IPS-18c (cell line): ENCODE data around the gene KRTAP4-12.
"Not testable (repeated sequence)": the region's sequence is repeated elsewhere in the genome, so short reads cannot be mapped to it uniquely, and the experiment has no call there.

Experiments used
- H3K4me3 ChIP-seq: 2 replicates; pipeline ENCODE4 v1.7.0; 2013; ENCODE audit warnings: low read depth, mild to moderate bottlenecking, low read length, moderate library complexity; ENCODE audit not compliant: insufficient read depth
- H3K9me3 ChIP-seq: one replicate; pipeline ENCODE4 v1.6.1; 2013; ENCODE audit warnings: mild to moderate bottlenecking, low read length, moderate library complexity; ENCODE audit not compliant: control insufficient read depth, insufficient read depth

The KRTAP4-12 gene

DNA sequence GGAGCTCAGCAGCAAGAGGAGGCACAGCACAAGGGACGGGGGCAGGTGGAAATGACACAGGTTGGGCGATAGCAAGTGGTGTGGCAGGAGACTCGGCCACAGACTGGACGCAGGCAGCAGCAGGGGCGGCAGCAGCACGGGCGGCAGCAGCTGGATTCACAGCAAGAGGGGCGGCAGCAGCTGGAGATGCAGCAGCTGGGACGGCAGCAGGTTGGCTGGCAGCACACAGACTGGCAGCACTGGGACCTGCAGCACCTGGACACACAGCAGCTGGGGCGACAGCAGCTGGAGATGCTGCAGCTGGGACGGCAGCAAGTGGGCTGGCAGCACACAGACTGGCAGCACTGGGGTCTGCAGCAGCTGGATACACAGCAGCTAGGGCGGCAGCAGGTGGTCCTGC is 15.9 kb upstream of the KRTAP4-12 start:
- not testable (repeated sequence) for H3K9me3 ChIP-seq, H3K4me3 ChIP-seq

DNA sequence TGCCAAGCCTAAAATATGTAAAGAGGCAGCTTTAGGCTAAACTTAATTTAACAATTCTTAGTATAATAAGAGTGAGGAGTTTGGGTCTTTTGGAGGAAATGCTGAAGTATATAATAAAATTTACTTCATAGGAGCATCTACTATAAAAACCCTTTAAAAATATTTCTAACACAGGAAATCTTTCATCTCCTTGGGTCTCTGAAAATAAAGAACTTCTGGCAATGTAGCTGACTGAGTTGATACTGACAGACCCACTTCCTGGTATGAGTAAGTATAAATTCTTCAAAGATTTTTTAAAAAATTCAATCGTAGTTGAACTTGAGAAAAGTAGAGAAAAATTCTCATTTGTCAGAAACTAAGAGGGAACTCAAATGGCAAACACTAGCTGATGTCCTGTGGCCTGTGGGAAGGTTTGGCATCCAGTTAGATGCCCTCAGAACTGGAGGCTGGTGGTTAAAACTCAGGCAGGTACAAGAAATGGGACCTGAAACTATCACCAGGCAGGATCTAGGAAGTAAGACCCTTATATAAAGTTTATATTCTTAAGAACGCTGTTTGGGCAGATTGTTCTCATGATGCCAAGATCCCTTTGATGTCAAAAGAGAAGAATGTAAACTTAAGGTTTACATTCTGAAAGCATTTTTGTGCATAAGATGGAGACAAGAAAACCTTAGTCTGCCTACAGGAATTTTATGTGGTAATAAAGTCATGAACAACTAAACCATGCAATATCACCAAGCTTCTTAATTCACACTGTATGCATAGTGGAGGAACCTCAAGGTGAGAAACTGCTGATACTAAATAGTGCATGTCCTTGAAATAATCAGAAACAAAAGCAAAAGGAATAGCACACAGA is 10.1 kb upstream of the KRTAP4-12 start:
- Histone ChIP-seq H3K4me3 (no peak overlapping the region), H3K9me3 (no peaks in the 10 kb centered on the region)

DNA sequence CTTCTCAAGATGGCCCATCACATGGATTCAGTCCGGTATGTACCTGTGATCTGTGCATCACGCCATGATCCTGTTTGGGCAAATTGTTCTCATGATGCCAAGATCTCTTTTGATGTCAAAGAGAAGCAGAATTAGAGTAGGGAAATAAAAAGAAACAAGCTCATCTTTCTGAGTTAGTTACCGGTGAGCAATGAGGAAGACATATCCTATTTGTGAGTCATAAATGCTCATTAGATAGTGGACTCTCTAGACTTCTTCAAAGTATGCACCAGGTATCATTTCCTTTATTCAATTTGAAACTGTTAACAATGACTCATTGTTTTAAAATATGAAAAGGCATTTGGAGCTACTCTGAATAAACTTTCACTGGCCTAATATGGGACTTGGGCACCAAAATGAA is 8.0 kb upstream of the KRTAP4-12 start:
- H3K9me3 ChIP-seq: no peaks in the 10 kb centered on the region
- H3K4me3 ChIP-seq: no peak overlapping the region

DNA sequence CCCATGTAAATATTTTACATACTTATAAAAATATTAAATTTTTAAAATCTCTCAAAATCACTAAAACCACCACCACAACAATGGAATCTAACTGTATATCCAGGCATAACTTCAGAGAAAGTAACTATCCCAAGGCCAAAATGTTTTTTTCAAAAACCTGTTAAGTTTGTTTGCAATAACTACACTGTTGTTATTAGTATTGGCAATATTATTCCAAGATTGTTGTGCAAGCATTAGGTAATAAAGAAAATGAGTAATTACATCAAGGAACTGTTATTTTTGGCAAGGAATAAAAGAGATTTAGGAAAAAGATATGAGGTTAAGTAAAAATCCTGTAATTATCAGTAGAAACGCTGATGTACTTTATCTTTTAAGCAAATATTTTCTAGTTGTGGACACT is 3.4 kb upstream of the KRTAP4-12 start:
- no peak overlapping the region for H3K4me3 ChIP-seq
- H3K9me3 ChIP-seq: no peaks in the 10 kb centered on the region

DNA sequence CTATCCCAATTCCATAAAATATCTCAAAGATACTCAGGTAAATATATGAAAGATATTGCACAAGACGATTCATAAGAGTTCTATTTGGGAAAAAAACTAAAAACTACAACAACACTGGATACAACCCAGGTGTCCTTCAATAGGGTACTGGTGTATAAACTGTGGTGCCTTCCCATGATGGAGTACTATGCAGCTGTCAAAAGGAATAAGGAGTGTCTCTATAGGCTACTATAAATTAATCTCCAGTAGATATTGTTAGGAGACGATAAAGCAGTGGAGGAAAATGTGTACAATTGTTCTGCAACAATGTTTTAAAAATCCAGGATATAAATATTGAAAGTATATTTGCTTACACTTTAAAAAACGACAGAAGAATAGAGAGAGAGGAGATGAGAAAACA is 2.4 kb upstream of the KRTAP4-12 start:
- no peak overlapping the region for H3K4me3 ChIP-seq
- no peaks in the 10 kb centered on the region for H3K9me3 ChIP-seq

DNA sequence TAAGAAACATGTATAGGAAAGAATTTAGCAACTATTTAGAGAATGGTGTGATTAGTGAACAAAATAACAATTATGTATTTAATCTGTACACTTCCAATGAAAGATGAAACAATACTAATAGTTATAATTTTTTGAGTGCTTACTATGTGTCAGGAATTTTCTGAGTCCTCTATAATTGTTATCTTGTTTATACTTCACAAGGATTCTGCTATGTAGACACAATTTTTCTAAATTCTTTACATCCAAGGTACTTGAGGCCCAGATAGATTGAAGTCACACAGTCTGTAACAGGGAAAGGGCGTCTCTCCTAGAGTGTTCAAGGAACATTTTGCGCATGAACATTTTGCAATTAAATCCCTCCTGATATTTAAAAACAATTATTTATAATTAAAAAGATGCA is 1.1 kb upstream of the KRTAP4-12 start:
- Histone ChIP-seq H3K9me3 (no peaks in the 10 kb centered on the region), H3K4me3 (no peak overlapping the region)

DNA sequence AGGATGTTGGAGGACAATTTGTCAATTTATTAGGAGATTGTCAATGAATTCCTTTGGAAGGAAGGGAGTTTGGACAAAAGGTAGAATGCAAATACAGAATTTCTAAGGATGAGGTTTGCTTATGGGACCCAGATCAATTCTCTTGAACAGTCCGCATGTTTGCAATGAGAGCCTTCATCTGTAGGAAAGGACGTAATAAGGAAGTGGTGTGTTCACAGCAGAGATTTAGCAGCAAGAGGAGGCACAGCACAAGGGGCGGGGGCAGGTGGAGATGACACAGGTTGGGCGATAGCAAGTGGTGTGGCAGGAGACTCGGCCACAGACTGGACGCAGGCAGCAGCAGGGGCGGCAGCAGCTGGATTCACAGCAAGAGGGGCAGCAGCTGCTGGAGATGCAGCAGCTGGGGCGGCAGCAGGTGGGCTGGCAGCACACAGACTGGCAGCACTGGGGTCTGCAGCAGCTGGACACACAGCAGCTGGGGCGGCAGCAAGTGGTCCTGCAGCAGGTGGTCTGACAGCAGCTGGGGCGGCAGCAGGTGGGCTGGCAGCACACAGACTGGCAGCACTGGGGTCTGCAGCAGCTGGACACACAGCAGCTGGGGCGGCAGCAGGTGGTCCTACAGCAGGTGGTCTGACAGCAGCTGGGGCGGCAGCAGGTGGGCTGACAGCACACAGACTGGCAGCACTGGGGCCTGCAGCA is 541 bp downstream of the KRTAP4-12 start:
- H3K4me3 ChIP-seq, H3K9me3 ChIP-seq: not testable (repeated sequence)

DNA sequence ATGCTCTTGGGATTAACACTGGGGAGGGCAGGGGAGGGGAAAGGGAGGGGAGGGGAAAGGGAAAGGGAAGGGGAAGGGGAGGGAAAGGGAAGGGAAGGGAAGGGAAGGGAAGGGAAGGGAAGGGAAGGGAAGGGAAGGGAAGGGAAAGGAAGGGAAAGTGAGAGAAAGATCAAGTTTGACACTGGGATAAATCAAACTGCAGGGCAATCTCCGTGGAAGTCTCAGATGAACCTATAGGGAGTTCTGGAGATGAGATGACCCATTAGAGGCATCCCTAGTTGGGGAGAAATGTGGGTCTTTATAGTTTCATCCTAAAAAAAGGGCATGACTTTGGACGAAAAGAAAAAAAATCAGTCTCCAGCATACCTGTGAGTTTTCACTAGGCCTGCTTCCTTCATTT is 2.2 kb downstream of the KRTAP4-12 start:
- no peak overlapping the region for H3K4me3 ChIP-seq
- H3K9me3 ChIP-seq: no peaks in the 10 kb centered on the region

DNA sequence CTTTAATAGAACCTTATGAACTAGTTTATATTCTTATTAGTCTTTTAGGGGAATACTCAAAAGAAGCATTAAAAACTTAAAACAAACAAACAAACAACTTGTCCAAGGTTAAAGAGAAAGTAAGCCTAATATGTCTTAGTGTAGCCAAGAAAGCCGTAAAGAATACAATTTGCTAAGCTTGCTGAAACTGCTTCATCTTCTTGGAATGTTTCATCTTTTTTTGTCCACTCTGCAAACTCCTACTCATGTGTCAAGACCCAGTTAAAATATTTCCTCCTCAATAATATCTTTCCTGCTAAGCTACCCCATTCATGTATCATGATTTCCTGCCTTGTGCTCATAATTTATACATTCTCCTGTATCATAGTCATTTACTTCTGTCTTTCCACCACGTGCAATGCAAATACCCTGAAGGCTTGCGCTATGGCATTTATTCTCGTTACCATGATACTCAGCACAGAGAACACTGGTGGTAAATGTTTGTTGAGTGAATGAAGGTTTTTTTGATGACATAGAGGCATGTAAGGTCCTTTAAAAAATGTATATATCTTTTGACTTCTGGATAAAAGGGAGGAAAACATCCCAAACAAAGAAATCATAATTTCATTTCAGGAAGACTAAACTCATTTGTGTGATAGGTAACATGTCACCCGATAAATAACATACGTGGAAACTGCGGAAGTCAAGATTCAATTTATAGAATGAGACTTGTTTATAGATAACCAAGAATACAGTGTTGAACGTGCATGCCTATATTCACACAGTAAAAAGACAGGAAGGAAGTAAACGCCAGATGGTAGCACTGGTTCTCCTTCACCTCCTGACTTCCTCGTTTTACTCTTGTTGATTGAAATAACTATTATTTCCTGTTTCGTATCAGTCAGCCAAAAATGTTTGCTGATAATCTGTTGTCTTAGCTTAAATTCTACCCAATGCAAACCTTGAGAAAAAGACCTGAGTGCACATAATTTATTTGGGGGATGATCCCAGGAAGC is 4.0 kb downstream of the KRTAP4-12 start:
- not testable (repeated sequence) for H3K9me3 ChIP-seq, H3K4me3 ChIP-seq

DNA sequence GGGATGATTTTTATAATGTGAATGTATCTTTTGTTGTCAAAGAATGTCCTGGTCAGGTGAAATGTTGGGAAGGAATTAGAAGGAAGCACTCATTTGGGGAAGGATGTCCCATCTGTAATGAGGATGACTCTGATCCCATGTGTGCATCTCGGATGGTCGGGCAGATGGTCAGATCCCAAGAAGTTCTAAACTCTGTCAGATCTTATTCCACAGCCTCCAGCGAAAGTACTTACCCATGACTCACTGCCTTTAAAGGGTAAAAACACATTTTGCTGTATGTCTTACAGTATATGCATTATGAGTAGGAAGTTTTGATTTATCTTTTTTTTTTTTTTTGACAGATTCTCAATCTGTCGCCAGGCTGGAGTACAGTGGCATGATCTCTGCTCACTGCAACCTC is 5.3 kb downstream of the KRTAP4-12 start:
- Histone ChIP-seq H3K9me3 (peaks cover 2% of the 10 kb centered on the region), H3K4me3 (no peak overlapping the region)

DNA sequence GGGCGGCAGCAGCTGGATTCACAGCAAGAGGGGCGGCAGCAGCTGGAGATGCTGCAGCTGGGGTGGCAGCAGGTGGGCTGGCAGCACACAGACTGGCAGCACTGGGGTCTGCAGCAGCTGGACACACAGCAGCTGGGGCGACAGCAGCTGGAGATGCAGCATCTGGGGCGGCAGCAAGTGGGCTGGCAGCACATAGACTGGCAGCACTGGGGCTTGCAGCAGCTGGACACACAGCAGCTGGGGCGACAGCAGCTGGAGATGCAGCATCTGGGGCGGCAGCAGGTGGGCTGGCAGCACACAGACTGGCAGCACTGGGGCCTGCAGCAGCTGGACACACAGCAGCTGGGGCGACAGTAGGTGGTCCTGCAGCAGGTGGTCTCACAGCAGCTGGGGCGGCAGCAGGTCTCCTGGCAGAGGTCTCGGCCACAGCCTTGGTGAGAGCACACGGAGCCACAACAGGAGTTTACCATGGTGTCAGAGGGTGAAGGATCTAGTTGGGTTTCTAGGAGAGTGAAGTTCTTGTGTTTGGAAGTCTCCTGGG is 6.1 kb downstream of the KRTAP4-12 start, which contains the start of gene KRTAP4-11:
TSS of gene KRTAP4-11 (minus strand) at position 528 of the 541 bp plus-strand sequence. CDS start at position 470, 58 bp downstream.
- H3K9me3 ChIP-seq, H3K4me3 ChIP-seq: not testable (repeated sequence)

DNA sequence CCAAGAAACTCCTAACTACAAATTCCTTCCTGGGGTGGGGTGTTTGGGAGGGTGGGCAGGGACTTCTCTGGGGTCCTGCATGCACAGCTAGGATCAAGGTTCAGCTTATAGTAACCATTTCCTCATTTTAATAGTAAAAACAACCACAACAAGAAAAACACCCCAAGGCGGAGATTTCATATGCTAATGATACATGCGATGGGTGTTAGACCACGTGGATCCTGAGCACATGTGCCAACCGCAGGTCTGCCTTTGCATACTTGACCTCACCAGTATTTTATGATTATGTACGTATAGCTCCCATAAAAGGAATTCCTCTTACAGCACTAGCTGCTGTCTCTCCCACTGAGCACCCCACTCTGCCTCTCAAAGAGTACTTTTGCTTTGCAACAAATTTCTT is 7.7 kb downstream of the KRTAP4-12 start:
- no peak overlapping the region for H3K4me3 ChIP-seq

DNA sequence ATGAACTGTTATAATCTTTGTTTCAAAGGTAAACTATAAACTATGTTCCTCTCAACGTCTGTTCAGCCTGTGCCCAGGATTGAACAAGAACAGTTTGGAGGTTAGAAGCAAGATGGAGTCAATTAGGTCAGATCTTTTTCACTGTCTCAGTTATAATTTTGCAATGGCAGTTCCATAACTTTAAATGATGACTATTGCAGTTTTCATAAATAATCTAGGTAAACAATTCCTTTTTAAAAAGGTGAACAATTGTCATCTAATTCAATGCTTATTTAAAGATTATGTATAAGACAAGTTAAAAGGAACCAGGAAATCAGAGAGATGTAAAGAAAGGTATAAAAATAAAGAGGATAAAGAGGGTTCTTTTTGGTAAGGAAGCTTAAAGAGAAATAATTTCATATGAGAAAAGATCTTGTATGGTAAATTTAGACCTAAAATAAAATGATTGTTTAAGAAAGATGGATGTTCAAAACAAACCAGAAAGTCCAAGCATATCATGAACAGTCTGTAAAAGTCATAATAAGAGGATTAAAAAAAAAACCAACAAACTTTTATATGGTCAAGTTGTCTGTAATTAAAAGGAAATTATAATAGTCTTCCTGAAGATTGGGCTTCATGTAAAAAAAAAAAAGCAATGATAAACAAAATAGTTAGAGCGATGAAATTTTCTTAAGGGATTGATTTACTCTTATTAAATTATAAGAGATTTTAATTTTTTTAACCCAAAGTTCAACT is 12.7 kb downstream of the KRTAP4-12 start:
- peaks cover 5% of the 10 kb centered on the region for H3K9me3 ChIP-seq
- no peak overlapping the region for H3K4me3 ChIP-seq

More for the DNA sequence above, 7.7 kb downstream of the KRTAP4-12 start:
- peaks cover 5% of the 10 kb centered on the region for H3K9me3 ChIP-seq

DNA sequence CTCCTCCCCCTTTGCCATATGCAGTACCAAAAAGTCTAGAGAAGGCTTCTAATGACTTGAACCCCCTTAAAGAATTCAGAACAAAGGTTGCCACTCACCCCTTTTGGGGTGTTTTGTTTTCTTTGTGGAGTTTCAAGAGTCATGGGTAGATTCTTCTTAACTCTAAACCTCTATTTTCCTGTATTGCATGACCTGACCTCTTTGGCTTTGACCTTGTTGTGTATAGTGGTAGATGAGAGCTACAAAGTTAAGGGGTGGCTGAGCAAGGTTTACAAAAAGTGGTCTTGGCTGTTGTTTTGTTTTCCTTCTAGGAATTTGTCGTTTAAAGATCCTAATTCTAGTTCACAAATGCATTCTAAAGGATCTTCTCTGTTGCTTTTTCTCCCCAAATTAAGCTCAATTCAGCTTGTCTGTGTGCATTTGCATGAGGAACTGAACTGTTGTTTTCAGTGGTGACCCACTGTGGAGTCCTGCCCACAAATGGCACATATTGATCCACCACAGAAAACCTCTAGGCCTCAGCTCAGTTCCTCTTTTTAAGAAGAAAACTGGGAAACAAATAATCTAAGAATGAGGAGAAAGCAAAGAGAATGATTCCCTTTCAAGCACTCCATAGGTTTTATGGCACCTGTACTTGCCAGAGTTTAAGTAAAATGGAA is 15.1 kb downstream of the KRTAP4-12 start:
- H3K4me3 ChIP-seq, H3K9me3 ChIP-seq: not testable (repeated sequence)

DNA sequence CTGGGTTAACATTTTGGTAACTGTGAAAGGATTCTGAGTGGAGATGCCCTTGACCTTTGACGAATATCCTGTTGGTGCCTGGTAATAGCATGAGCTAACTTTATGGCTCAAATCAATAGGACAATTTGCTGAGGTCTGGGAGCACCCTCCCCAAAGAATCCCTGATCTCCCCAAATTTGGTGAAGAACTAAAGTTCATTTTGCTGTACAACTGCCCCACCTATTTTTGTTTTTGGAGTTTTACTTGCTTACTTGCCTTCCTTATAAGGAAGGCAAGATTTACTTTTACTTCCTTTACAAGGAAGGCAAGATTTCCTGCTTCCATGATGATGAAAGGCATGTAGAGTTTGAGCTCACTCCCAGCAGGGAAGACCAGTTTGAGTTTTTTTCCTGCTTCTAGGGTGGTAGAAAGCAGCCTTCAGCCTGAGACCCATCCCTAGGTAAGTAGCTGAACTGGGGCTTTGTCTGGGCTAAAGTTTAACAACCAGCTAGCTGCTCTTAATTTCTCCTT is 16.0 kb downstream of the KRTAP4-12 start:
- Histone ChIP-seq H3K9me3 (peaks cover under 1% of the 10 kb centered on the region), H3K4me3 (no peak overlapping the region)

DNA sequence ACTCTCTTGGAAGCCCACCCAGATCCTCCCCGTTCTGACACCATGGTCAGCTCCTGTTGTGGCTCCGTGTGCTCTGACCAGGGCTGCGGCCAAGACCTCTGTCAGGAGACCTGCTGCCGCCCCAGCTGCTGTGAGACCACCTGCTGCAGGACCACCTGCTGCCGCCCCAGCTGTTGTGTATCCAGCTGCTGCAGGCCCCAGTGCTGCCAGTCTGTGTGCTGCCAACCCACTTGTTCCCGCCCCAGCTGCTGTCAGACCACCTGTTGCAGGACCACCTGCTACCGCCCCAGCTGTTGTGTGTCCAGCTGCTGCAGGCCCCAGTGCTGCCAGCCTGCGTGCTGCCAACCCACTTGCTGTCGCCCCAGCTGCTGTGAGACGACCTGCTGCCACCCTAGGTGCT is 18.6 kb downstream of the KRTAP4-12 start, which contains the start of gene KRTAP4-9:
TSS of gene KRTAP4-9 (plus strand) at position 43 of the 400 bp plus-strand sequence. CDS start at position 43, 0 bp downstream.
- H3K9me3 ChIP-seq, H3K4me3 ChIP-seq: not testable (repeated sequence)
